NT2/D1 (cell line): ENCODE results near the gene FRMD4A.

ENCODE experiments used
- DNase-seq: peaks from one replicate; pipeline ENCODE4 v3.0.0-alpha.2; 2011; ENCODE audit warnings: low read depth, low spot score
- H3K27me3 ChIP-seq: 2 replicates; pipeline ENCODE4 v1.6.0; 2011; ENCODE audit warnings: mild to moderate bottlenecking; ENCODE audit not compliant: insufficient read length, insufficient read depth
- H3K36me3 ChIP-seq: 2 replicates; pipeline ENCODE4 v1.6.1; 2011; ENCODE audit warnings: mild to moderate bottlenecking, low read length, mixed read lengths; ENCODE audit not compliant: insufficient read depth, insufficient read length
- H3K4me1 ChIP-seq: 2 replicates; pipeline ENCODE4 v1.5.1; 2011; ENCODE audit not compliant: insufficient read depth, insufficient read length
- H3K4me3 ChIP-seq: 2 replicates; pipeline ENCODE4 v1.5.1; 2011; ENCODE audit warnings: low read depth; ENCODE audit not compliant: insufficient read length
- H3K9ac ChIP-seq: 2 replicates; pipeline ENCODE4 v1.6.0; 2011; ENCODE audit warnings: low read depth; ENCODE audit not compliant: insufficient read length
- H3K9me3 ChIP-seq: 2 replicates; pipeline ENCODE4 v1.5.1; 2011; ENCODE audit warnings: mild to moderate bottlenecking, low read length; ENCODE audit not compliant: insufficient read depth
- SUZ12 ChIP-seq: IDR thresholded peaks from 2 replicates; pipeline ENCODE4 v1.6.1; 2011; ENCODE audit not compliant: insufficient read length, insufficient read depth; ENCODE audit errors: extremely low read depth
- YY1 ChIP-seq: IDR thresholded peaks from 2 replicates; pipeline ENCODE4 v1.6.1; 2011; ENCODE audit not compliant: insufficient read length, insufficient read depth
- ZNF274 ChIP-seq: IDR thresholded peaks from 2 replicates; pipeline ENCODE4 v1.6.1; 2011; ENCODE audit warnings: mild to moderate bottlenecking, low read depth, low read length

The FRMD4A gene

DNA sequence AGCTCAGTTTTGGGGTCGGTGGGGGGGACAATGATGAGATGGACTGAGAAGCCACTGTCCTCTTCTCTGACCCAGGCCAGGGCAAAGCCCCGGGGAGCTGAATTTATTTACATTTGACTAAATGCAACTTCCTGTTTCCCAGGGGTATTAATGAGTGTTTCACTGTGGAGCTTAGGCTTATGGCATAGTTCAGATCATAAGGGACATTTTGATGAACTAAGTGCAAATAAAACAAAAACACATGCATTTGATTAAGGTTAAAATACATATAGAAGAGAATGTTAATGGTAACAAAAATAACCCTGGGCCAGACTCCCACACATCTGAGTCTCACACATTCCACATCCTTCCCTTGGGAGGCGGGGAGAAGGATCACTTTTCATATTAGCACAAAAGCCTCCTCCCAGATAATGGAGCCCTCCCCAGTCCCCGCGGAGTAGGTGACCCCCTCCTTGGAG lies 320.6 kb downstream of the FRMD4A start:
- no peak overlapping the region for H3K9ac ChIP-seq
- peaks cover 2% of the 10 kb centered on the region for H3K4me1 ChIP-seq
- no peak overlapping the region for H3K4me3 ChIP-seq
- H3K9me3 ChIP-seq: no peaks in the 10 kb centered on the region
- TF ChIP-seq SUZ12 (no peak), YY1 (no peak), ZNF274 (no peak)
- no peaks in the 10 kb centered on the region for H3K27me3 ChIP-seq
- H3K36me3 ChIP-seq: no peaks in the 10 kb centered on the region
- no peak for DNase-seq

DNA sequence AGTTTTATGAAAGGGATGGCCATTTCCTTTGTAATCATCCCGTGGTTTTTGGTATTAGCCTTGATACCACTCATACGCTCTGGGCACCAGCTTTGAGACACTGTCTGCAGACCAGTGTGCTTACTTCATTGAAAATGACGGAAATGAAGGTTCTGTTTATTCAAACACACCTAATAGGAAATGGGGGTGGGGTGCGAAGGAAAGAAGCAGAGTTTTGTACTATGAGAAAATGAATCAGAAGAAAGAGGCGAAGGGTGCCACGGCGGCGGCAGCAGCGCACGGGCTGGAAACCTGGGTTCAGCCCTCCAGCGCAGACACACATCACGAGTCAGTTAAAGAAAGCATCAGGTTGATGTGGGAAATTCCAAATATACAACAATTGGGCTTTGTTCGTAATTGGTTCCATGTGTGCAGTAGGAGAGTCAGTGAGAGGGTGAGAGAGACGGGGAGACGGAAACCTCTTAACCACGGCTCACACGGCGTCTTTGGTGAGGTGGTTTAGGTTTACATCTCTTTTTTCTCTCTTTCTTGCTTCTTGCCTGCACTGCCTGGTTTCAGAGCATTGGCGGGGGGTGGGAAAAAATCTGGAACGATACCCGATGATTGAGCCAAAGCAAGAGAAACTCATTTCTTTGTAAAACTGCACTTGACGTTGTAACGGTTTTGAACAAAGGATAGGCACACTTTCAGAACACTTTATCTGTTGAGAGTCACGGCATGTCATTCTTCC lies 321.2 kb downstream of the FRMD4A start:
- no peak for DNase-seq
- TF ChIP-seq YY1 (no peak), SUZ12 (no peak), ZNF274 (no peak)
- Histone ChIP-seq H3K9ac (no peak overlapping the region), H3K9me3 (no peaks in the 10 kb centered on the region), H3K27me3 (no peaks in the 10 kb centered on the region), H3K4me3 (no peak overlapping the region), H3K36me3 (no peaks in the 10 kb centered on the region), H3K4me1 (peaks cover 2% of the 10 kb centered on the region)

DNA sequence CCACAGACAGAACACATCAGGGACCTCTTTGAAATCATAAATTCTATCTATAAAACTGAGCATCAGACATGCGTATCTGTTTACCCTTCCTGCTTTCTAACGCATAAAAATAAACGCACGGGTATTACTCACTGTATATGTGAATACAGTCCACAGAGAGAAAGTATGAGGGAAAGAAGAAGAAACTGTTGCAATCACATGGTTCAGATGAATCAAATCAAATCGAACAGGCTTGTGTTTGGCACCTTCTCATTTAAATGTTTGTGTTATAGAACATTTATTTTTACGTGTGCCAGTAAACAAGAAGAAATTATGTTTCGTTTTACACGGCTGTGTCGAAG lies 322.0 kb downstream of the FRMD4A start:
- TF ChIP-seq YY1 (no peak), SUZ12 (no peak), ZNF274 (no peak)
- Histone ChIP-seq H3K4me3 (no peak overlapping the region), H3K36me3 (no peaks in the 10 kb centered on the region), H3K4me1 (peaks cover 2% of the 10 kb centered on the region), H3K27me3 (no peaks in the 10 kb centered on the region), H3K9ac (no peak overlapping the region), H3K9me3 (no peaks in the 10 kb centered on the region)
- no peak for DNase-seq

DNA sequence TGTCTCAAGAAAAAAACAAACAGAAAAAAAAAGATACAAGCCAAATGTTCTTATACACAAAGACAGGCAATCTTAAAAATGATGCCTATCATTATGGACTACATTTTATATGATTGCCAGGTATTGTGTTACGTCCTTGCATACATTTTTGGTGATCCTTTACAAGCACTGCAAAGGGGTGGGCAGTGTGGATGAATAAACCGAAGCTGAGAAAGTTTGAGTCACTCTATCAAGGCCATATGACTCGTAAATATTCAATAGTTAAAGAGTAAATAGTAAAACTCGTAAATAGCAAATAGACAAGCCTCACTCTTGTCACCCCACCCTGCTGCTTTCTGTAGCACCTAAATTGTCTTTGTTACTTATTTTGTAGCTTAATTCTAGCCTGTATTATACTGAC lies 326.2 kb downstream of the FRMD4A start:
- no peaks in the 10 kb centered on the region for H3K9me3 ChIP-seq
- H3K27me3 ChIP-seq: no peaks in the 10 kb centered on the region
- H3K4me3 ChIP-seq: no peak overlapping the region
- no peak for DNase-seq
- H3K4me1 ChIP-seq: peaks cover 2% of the 10 kb centered on the region
- TF ChIP-seq SUZ12: no peak
- no peak for TF ChIP-seq YY1
- no peak for TF ChIP-seq ZNF274
- H3K9ac ChIP-seq: no peak overlapping the region
- H3K36me3 ChIP-seq: no peaks in the 10 kb centered on the region

DNA sequence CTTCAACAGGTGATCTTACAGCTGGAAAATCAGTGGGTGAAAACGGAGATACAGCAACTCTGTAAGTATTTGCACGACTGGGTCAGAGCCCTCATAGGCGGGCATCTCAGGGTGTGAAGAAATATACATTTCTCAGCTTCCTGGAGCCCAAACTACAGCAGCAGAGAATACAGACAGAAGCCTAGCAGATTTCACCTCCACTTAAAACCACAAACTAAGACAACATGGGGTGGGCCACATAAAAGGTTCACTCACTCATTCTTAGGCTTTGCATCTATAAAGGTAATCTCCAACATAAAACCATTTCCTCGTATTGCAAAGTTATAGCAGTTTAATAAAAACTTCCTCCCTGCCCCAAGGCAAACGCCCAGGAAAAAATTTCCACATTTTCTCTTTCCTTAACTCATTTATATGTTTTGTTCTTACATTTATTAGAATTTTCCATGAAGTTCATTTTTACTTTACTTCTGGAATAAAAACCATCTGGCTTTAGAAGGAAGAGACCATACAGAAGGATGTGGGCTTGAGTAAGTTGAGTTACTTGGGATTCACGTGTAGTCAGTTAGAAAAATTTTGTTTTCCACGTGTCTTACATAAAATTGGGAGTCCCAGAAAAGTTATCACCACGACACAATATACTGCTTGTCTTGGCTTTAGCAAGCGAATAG lies 327.1 kb downstream of the FRMD4A start:
- H3K27me3 ChIP-seq: no peaks in the 10 kb centered on the region
- no peak for TF ChIP-seq YY1
- no peak for TF ChIP-seq ZNF274
- TF ChIP-seq SUZ12: no peak
- DNase-seq: no peak
- no peaks in the 10 kb centered on the region for H3K36me3 ChIP-seq
- peaks cover 2% of the 10 kb centered on the region for H3K4me1 ChIP-seq
- no peak overlapping the region for H3K9ac ChIP-seq
- peaks cover 2% of the 10 kb centered on the region; the same call in 1 of the 2 replicates for H3K9me3 ChIP-seq
- H3K4me3 ChIP-seq: no peak overlapping the region

DNA sequence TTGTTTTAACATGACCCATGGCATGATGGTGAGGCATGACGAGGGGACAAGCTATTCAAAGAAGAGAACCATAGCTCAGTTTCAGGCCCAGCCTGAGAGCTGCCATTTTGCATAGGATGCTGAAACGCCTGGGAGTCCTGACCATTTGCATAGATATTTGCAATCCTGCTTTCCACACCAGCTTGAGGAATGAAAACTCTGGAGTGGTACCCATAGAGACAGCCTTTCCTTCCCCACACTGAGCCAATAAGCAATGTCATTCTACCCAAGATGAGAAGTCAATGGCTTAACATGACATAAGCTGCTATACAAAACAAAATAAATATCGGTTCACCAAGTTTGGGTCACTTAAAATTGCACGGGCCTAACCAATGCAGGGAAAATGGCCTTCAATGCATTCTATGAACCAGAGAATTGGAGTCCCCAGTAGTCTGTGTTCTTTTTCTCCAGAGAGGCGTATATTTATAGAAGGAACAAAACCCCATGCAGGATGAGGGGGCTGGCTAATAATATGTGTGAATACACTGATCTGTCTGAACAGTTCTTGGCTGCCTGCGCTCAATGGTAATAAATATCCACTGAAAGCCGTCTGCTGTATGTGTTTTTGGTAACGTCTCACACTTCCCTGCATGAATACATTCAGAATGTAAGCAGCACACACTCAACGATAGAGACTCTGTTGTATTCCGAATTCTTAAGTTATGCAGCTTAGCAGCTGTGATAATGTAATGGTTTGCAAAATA lies 329.3 kb downstream of the FRMD4A start:
- no peak for DNase-seq

More for the DNA sequence above, 329.3 kb downstream of the FRMD4A start:
- Histone ChIP-seq H3K4me1 (no peaks in the 10 kb centered on the region), H3K9me3 (peaks cover 8% of the 10 kb centered on the region; the same call in 1 of the 2 replicates), H3K27me3 (no peaks in the 10 kb centered on the region), H3K9ac (no peak overlapping the region), H3K4me3 (no peak overlapping the region), H3K36me3 (no peaks in the 10 kb centered on the region)
- TF ChIP-seq YY1 (no peak), SUZ12 (no peak), ZNF274 (no peak)
